Endodermal cell (in vitro differentiated cells): ENCODE measurements around the gene CCNT2. TPM values are rescaled to one million over a fixed set of nuclear protein-coding genes. Genes with fewer than 3 reads are reported as not detected.
A peak's percentile ranks its signal among the peaks of the same experiment; 100 is the strongest.

Experiments used
- DNase-seq: peaks from one replicate; pipeline ENCODE4 v3.0.0-alpha.2; 2017
- H3K27ac ChIP-seq: 2 replicates; pipeline ENCODE4 v1.5.1; 2013; ENCODE audit warnings: mild to moderate bottlenecking, low read depth, low read length, moderate library complexity
- H3K27me3 ChIP-seq: 2 replicates; pipeline ENCODE4 v1.6.1; 2013; ENCODE audit warnings: mild to moderate bottlenecking, low read length, moderate library complexity; ENCODE audit not compliant: insufficient read depth, control insufficient read depth, poor library complexity, severe bottlenecking
- H3K36me3 ChIP-seq: 2 replicates; pipeline ENCODE4 v1.7.0; 2013; ENCODE audit warnings: mild to moderate bottlenecking, low read length, moderate library complexity; ENCODE audit not compliant: control insufficient read depth, insufficient read depth
- H3K4me1 ChIP-seq: one replicate; pipeline ENCODE4 v1.7.0; 2013; ENCODE audit warnings: low read length; ENCODE audit not compliant: control insufficient read depth, insufficient read depth
- H3K4me3 ChIP-seq: 2 replicates; pipeline ENCODE4 v1.5.1; 2013; ENCODE audit warnings: mild to moderate bottlenecking, low read length, moderate library complexity
- H3K9ac ChIP-seq: 2 replicates; pipeline ENCODE4 v1.6.1; 2013; ENCODE audit warnings: mild to moderate bottlenecking, low read length, moderate library complexity; ENCODE audit not compliant: poor library complexity, severe bottlenecking; ENCODE audit errors: extremely low read depth
- H3K9me3 ChIP-seq: 2 replicates; pipeline ENCODE4 v1.6.1; 2013; ENCODE audit warnings: mild to moderate bottlenecking, low read length, moderate library complexity; ENCODE audit not compliant: control insufficient read depth
- H3K27ac Mint-ChIP-seq: 2 replicates; pipeline ENCODE4 v1.8.0; 2020; ENCODE audit warnings: mixed read lengths
- H3K27me3 Mint-ChIP-seq: 2 replicates; pipeline ENCODE4 v1.8.0; 2021; ENCODE audit warnings: mild to moderate bottlenecking, mixed read lengths; ENCODE audit not compliant: insufficient read depth
- H3K36me3 Mint-ChIP-seq: 2 replicates; pipeline ENCODE4 v1.8.0; 2020; ENCODE audit warnings: low read depth, mixed read lengths
- H3K4me1 Mint-ChIP-seq: 2 replicates; pipeline ENCODE4 v1.8.0; 2020; ENCODE audit warnings: mixed read lengths
- H3K4me3 Mint-ChIP-seq: 2 replicates; pipeline ENCODE4 v1.8.0; 2020; ENCODE audit warnings: mild to moderate bottlenecking, moderate library complexity, mixed read lengths
- H3K9me3 Mint-ChIP-seq: 2 replicates; pipeline ENCODE4 v1.8.0; 2020; ENCODE audit warnings: mild to moderate bottlenecking, mixed read lengths
- CTCF ChIP-seq: fragments of 200-600 bp; sonication (generic); conservative IDR thresholded peaks from 2 replicates; pipeline ENCODE4 v1.5.0; 2021; ENCODE audit warnings: antibody characterized with exemption, mild to moderate bottlenecking
- WGBS, 2 experiments: methylation state at CpG; one replicate each; pipeline versions ENCODE4 v1.1.5 to v1.1.7; 2013; ENCODE audit warnings: missing lambda C conversion rate in 2 of 2, mixed read lengths in 1 of 2; ENCODE audit not compliant: insufficient coverage in 1 of 2, insufficient read length in 1 of 2; 5-methylcytosine and 5-hydroxymethylcytosine counted together
- total RNA-seq, 2 donors: library from RNA; stranded (reverse); fragmentation: NEBNext Ultra II Directional in 1 of 2; extraction: Animal tissue kit (Norgen Biotek cat#: 25700) in 1 of 2; gene quantifications; 2 replicates in 1 of 2; 3 replicates in 1 of 2; pipeline ENCODE4 v1.2.1, GENCODE V29; 2021

The CCNT2 gene
- total RNA-seq, 2 donors from 2014 or later, result 51.4 to 53.3 TPM

DNA sequence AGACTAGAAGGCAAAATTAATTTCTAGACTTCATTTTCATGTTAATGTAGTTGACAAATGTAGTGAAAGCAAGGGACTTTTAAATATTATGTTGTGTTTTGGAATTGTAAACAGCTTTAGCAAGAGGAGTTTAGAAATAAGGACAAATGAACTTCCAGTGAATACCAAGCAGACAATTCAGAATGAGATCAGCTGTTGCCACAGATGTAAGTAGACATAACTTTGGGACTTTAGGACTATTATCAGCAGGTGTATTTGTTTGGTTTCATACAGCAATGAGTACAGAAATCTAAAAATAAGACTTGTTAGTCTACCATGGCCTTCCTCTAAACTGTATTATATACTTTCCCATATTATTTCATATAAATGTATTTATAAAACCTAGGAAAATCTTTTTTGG is 34.2 kb upstream of the CCNT2 start:
- no peaks in the 10 kb centered on the region for H3K36me3 Mint-ChIP-seq
- no peak overlapping the region for H3K9ac ChIP-seq
- H3K27me3 Mint-ChIP-seq, result no peaks in the 10 kb centered on the region
- no peaks in the 10 kb centered on the region for H3K27me3 ChIP-seq
- H3K4me3 Mint-ChIP-seq, result no peak overlapping the region
- H3K4me1 ChIP-seq, result no peaks in the 10 kb centered on the region
- no peak overlapping the region for H3K27ac Mint-ChIP-seq
- no peak for DNase-seq
- H3K9me3 Mint-ChIP-seq, result no peaks in the 10 kb centered on the region
- TF ChIP-seq CTCF, result no peak
- no peaks in the 10 kb centered on the region for H3K9me3 ChIP-seq
- H3K4me3 ChIP-seq, result no peak overlapping the region
- H3K36me3 ChIP-seq, result no peaks in the 10 kb centered on the region
- no peaks in the 10 kb centered on the region for H3K4me1 Mint-ChIP-seq
- H3K27ac ChIP-seq, result no peak overlapping the region

DNA sequence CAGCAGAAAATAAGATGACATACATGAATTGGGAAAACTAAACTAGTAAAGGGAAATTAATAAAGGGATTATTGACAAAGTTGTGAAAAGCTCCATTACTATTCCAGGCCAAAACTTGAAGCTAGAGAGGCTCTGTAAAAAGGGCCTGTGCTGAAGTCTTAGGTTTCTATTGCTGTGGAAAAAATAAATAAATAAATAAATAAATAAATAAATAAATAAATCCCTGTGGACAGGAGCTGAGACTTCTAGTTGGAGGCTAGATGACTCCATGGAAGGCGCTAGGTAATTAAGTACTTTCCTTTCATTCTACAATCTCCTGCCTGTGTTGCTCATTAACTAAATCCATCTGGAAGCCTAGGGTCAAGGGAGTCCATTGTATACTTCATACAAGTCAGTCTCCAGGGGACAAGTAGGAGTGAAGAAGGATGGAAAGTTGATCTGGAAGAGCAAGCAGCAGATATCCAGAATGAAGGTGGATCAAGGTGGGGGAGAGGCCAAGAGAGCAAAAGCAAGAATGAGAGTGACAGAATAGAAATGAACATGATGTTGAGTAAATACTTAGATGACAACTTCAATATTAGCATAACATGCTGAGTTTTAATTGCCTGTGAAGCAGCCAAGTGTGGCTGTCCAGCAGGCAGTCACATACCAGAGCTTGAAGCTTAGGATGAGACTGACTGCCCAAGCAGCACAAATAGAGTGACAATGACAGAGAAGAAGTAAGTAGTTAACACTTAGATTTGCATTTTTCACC is 26.2 kb upstream of the CCNT2 start:
- H3K36me3 Mint-ChIP-seq, result no peaks in the 10 kb centered on the region

GRCh38 chr2:134897932-134898331 is 20.7 kb upstream of the CCNT2 start:
- TF ChIP-seq CTCF, result peak; percentile 73
- H3K4me1 Mint-ChIP-seq, result peaks cover 1% of the 10 kb centered on the region

More for the DNA sequence above, 26.2 kb upstream of the CCNT2 start:
- H3K4me1 ChIP-seq, result no peaks in the 10 kb centered on the region
- no peak overlapping the region for H3K27ac Mint-ChIP-seq
- peaks cover 7% of the 10 kb centered on the region for H3K4me1 Mint-ChIP-seq
- no peaks in the 10 kb centered on the region for H3K36me3 ChIP-seq
- H3K27me3 Mint-ChIP-seq, result no peaks in the 10 kb centered on the region
- H3K4me3 ChIP-seq, result no peak overlapping the region
- no peaks in the 10 kb centered on the region for H3K27me3 ChIP-seq
- no peak overlapping the region for H3K27ac ChIP-seq
- no peaks in the 10 kb centered on the region for H3K9me3 ChIP-seq
- H3K9me3 Mint-ChIP-seq, result no peaks in the 10 kb centered on the region
- no peak for TF ChIP-seq CTCF
- DNase-seq, result peak; percentile 48
- H3K9ac ChIP-seq, result no peak overlapping the region
- 94 to 100% methylated on average over 1 of the region's 1 CpG for WGBS, 2 experiments
- H3K4me3 Mint-ChIP-seq, result no peak overlapping the region

More at GRCh38 chr2:134897932-134898331, 20.7 kb upstream of the CCNT2 start:
- H3K9me3 Mint-ChIP-seq, result no peaks in the 10 kb centered on the region
- no peak overlapping the region for H3K4me3 Mint-ChIP-seq
- no peaks in the 10 kb centered on the region for H3K4me1 ChIP-seq
- no peak overlapping the region for H3K27ac ChIP-seq
- DNase-seq, result no peak
- no peaks in the 10 kb centered on the region for H3K36me3 ChIP-seq
- H3K27ac Mint-ChIP-seq, result no peak overlapping the region
- H3K9ac ChIP-seq, result no peak overlapping the region
- no peaks in the 10 kb centered on the region for H3K27me3 Mint-ChIP-seq
- no peaks in the 10 kb centered on the region for H3K36me3 Mint-ChIP-seq
- H3K9me3 ChIP-seq, result no peaks in the 10 kb centered on the region
- no peaks in the 10 kb centered on the region for H3K27me3 ChIP-seq
- H3K4me3 ChIP-seq, result no peak overlapping the region
